ENCODE measurements around the gene PPT2.
"Not testable (repeated sequence)": the region's sequence is repeated elsewhere in the genome, so short reads cannot be mapped to it uniquely, and the experiment has no call there.

The PPT2 gene

DNA sequence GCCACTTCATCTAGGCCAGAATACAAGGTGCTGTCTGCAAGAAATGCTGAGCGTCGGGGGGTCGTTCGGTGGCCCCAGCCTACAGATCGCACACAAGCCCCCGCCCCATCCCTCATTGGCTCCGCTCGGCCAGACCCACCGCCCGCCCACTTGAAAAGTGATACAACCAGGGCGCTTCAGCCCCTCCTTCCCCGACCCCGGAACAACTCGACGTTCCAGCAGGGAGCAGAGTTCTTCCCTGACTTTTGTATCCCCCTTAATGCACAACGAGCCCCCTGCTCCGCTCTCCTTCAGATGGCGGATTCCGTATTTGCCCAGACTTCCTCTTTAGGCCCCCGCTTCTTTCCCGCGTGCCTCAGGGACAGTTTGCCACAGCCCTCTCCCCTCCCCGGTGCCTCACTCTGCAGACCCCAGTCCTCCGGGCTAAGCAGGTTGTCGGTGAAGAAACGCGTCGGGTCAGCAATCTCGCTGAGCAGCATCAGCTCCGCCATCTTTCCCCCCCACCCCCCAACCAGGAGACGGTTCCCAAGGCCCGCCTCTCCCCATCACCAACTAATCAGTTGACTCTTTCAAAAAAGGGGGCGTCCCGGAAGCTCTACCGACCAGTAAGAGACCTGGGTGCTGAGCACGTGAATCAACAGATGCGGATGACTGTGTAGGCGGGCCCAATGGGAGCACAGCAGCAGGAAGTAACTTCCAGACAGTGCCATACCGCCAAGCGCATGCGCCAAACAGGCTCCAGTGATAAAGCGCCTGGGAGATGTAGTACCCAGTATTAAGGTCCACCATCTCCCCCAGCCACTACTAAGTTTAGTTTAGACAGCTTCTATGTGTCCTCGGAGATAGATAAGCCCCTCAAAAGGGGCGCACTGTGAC, 26.0 kb upstream of the PPT2 start, which contains the start of gene ATF6B:
ATF6B (minus strand) TSS at position 530 of the 876 bp plus-strand sequence; CDS start at position 491, 39 bp downstream.
- peak; percentile 89 for FAIRE-seq

DNA sequence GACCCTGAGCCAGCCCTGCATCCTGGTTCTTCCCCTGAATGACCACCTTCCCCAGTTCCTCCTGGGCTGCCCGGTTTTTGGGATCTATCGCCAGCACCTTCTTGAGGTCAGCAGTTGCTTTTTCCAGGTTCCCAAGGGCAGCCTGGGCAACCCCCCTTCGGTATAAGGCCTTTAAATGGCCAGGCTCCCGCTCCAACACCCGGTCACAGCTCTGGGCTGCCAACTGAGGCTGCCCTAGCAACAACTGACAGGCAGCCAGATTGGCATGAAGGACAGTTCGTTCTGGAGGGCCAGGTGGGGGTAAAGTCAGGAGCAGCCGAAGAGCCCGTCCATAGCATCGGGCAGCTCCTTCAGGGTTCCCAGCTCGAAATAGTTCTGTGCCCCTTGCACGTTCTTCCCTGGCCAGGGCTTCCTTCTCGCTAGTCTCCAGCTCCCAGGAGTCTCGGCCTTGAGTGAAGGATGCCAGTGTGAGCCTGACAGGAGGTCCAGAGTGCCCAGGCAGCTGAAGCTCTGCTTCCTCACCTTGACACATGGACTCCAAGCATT, 25.1 kb upstream of the PPT2 start:
- no peak for FAIRE-seq

DNA sequence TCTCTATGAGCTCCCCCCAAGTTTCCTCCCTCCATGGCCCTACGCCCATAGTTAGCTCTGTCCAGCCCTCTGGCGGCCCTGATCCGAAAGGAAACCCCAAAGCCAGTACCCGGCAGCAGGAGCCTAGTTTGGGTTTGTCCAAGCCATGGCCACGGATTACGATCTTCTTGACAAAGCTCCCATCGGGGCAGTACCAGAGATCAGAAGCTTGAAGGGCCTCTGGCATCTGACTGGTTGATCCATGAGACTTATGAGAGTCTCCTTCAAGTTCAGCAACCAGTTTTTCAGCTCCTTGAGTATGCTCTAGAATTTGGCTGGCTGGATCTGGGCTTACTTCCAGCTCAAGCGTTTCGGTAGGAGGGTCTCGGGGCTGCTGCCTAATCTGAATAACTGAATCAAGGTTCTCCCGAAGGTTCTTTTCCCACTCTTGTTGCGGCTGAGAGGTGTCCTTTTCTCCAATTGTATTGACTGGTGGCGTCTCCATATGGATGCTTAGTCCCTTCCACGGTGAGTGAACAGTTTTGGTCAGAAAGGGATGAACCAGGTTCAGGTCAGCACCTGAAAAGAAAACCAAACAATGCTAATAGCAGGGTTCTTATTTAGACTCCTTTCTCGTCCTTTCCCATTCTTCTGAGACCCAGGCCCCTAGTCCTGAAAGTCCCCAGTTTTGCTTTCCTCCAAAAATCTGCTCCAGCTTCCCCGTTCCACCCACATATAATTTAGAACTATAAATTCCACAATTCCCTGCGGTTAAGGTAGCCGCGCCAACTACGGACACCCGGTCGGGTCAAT, 24.4 kb upstream of the PPT2 start:
- no peak for FAIRE-seq

DNA sequence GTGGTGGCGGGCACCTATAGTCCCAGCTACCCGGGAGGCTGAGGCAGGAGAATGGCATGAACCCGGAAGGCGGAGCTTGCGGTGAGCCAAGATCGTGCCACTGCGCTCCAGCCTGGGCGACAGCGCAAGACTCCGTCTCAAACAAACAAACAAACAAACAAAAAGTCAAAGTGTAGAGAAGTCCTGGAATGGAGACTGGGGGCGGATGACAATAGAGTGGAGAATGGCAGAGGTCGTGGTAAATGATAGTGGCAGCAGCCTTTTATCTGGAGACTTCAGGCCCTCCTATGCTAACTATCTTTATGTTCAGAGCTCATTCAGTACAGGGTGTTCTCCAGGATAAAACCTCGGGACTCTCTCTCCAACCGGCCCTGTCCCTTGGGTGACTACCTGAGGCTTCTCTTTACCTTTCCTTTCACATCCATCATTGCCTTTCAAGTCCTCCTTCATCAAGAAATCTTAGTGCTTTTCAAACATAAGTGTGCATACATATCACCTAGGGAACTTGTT, 22.4 kb upstream of the PPT2 start:
- no peak for FAIRE-seq

DNA sequence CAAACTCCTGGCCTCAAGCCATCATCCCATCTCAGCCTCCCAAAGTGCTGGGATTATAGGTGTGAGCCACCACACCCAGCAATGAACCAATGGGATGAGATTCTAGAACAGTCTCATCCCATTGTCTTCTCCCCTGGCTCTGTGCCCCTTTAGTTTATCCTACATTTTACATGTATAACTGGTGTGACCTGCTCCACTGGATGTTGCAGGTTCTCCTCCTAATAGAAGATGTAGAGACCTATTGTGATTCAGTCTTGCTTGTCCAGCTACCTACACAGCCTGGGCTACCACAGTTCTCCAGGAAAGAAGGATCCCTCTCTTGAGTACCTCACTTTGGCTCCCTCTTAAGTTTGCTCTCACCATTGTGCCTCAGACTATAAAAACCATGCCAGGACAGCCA, 21.8 kb upstream of the PPT2 start:
- no peak for FAIRE-seq

DNA sequence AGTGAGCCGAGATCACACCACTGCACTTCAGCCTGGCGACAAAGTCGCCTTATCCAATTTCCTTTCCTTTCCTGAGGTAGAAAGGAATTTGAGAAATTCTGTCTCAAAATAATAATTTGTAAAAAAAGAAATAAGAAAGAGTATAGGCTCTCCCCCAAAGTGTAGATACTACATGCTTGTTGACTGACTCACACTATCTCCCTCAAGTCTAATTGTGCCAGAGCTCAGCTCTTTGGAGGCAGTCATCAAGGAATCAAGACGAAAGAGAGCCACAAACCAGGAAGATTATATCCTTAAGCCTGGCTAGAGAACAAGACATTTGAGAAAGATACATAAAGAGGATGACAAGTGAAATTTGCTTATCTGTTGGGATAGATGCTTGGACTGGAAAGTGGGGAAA, 20.2 kb upstream of the PPT2 start:
- no peak for FAIRE-seq

DNA sequence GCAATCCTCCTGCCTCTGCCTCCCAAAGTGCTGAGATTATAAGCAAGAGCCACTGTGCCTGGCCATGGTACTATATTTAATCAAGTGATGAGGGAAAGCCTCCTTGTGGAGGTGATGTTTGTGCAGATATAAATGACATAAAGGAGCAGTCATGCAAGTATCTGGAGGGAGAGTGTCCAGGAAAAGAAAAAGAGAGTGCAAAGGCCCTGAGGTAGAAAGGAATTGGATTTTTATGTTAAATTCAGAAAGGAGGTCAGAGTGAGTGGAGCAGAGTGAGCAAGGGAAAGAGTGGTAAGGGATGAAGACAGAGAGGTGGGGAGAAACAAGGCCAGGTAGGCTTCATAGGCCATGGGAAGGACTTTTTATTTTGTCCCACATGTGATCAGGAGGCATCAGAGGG, 16.5 kb upstream of the PPT2 start:
- FAIRE-seq: no peak

DNA sequence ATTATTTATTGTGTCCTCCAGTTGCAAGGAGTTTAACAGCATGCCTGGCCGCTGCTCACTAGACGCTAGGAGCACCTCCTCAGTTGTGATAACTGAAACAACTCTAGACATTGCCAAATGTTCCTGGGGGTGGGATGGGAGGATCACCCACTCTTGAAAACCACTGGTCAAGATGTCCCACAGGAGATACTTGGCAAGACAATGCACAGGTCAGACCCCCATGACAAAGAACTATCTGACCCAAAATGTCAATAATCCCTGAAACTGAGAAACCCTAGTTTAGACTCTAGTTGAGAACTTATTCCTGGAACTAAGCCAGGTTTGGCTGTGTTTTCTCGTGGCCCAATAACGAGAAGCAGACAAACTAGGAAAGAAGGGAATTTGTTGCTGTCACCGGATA, 14.4 kb upstream of the PPT2 start:
- FAIRE-seq: no peak

DNA sequence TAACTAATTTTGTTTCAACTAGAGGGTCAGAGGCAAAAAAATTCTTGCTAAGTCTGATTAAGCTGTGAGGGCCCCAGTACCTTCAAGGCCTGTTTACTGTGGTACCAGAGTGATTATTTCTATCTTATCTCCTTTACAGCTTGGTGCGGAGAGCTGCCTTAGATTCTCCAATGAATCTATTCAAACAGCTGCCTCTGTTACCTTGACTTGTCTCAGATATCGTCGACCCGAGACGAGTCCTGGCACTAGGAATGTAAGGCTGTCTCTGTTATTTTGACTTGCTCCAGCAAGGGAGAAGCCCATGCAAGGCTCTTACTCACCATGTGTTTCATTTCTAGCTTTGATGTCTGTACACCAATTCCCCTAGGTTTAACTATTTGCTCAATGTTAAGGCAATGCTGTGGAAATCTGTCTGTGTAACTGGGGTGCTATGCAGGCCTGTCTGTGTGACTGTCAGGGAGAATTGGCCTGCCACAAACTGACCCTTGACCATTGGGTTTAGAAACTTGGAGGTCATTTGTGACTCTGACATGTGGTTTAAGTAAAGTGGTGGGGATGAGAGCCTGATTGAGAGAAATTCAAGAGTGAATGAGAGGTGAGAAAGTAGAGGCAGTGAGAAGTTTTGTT, 13.4 kb upstream of the PPT2 start:
- FAIRE-seq: no peak

DNA sequence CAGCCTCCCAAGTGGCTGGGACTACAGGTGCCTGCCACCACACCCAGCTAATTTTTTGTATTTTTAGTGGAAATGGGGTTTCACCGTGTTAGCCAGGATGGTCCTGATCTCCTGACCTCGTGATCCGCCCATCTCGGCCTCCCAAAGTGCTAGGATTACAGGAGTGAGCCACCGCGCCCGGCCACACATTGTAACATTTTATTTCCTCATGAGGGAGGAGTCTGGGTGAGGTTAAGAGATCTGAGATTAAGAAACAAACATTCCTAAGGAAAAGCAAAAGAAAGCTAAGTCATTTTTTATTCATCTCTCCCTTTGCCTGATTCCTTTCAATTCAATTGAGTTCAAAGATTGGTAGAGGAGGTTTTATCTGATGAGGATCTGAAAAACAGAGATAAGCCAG, 9.7 kb upstream of the PPT2 start:
- FAIRE-seq: not testable (repeated sequence)

DNA sequence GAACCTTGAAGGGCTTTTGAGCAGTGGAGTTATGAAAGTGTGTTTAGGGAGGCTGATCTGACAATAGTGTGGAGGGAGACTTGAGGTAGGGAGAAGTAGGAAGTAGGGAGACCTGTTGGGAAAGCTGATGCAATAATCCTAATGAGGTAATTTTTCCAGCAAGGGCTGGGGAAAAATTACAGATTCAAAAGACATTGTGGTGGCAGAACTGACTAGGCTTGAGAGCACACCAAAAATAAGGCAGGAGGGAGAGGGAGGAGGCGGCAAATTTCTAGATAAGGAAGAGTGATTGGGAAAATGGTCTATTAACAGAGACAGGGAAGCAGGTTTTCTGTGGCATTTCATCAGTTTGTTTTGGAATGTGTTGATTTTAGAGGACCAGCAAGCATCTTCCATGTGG, 7.7 kb upstream of the PPT2 start:
- FAIRE-seq: no peak

DNA sequence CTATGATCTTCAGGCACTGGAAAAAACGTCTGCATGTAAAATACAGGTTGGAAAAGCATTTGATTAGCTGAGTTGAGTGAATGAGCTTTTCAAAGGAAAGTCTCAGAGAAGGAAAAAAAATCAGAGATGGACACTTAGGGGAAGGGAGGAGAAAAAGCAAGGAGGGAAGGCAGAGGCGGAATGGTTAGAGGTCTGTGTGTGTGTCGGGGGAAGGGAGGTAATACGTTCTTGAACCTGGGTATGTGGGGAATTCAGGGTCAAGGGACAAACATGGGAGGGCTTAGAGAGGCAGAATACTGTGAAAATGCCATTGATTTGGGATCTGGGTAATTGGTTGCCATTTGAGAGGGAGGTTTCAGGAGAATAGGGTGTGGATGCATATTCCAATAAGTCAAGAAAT, 7.3 kb upstream of the PPT2 start:
- FAIRE-seq: no peak

DNA sequence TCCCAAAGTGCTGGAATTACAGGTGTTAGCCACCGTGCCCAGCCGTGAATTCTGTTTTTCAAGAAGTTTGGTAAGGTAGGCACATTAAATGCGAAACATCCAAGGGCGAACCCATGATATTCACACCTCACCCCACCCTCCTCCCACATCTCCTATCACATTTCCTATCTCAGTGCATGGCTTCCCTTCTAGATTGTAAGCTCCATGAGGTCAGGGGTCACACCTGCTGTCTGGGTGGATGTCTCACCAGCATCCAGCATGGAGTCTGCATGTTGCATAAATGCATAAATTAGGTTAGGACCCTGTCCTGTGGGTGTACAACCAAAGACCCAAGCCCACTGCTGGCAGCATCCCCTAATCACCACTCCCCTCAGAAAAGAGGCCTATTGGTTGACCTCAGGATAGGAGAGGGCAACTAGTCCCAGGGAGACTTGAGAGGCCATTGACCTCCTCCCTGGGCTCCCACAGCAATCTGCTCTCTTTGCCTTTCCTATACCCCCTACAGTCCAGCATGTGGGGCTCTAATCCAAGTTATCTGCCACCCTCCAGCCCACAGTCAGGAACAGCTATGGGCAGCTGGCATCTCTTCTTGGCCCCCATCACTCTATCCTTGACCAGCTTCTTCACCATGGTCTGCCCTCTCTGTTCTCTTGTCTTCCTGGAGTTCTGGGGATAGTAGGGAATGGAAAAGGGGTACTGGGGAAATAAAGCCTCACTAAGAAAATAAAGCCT, 6.4 kb upstream of the PPT2 start:
- FAIRE-seq: no peak

DNA sequence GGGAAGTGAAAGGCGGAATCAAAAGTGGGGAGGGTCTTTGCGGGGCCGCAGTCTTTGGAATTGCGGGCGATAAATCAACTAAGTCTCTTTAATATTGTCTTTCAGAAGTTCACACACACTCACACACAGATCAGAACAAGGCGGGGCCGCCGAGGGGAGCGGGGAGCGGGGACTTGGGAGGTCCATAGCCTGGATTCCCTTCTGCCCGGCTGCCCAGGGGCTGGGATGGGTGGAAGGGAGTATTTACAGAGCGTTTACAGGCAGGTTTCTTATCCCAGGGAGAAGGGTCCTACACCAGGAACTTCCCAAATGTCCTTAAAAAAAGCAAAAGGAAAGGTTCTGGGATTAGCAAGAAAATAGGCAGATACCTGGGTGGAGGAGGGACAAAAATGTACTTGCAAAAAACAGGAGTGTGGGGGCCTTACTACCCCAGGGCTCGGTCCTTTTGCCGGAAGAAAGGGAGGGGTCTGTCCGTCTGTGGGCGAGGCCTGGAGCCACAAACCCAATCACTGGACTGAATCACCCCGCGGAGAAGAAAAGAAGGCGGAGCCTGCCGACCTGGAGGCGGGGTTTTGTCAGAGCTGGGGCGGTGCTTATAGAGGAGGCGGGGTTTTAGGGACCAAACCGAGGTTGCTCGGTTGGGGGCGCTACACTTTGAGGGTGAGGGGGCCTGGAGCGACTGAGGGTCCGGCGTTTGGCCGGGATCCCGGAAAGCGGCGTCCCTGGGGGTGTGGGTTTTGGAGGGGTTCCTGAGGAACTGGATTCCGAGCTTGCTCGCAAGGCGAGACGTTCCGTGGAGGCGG, 5.5 kb upstream of the PPT2 start:
- no peak for FAIRE-seq

DNA sequence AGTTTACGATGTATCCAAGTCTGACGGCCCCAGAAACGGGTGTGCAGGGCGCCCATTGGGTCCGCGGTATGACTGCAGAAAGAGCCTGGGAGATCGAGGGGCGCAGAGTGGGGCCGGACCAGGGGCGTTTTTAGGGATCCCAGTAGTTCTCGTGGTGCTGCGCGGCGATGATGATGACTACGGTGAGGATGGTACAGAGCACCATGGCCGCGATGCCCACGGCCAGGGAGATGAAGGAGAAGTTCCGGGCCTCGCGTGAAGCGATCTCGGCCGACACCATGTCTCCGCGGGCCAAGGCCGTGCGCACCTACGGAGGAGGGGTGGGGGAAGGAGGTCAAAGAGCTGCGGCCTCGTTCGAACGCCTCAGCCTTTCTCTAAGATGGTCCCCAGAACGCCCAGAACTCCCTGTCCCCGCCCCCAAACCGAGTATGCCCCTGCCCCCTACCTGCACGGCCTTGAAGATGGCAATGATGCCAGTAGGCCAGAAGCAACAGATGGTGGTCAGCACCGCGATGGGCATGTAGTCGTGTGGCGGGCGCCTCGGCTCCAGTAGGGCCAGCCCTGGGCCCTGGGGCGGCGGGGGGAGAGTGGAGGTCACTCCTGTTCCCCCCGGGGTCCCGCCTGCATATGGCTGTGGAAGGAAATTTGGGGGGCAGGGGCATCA, 4.7 kb upstream of the PPT2 start:
- FAIRE-seq: no peak

DNA sequence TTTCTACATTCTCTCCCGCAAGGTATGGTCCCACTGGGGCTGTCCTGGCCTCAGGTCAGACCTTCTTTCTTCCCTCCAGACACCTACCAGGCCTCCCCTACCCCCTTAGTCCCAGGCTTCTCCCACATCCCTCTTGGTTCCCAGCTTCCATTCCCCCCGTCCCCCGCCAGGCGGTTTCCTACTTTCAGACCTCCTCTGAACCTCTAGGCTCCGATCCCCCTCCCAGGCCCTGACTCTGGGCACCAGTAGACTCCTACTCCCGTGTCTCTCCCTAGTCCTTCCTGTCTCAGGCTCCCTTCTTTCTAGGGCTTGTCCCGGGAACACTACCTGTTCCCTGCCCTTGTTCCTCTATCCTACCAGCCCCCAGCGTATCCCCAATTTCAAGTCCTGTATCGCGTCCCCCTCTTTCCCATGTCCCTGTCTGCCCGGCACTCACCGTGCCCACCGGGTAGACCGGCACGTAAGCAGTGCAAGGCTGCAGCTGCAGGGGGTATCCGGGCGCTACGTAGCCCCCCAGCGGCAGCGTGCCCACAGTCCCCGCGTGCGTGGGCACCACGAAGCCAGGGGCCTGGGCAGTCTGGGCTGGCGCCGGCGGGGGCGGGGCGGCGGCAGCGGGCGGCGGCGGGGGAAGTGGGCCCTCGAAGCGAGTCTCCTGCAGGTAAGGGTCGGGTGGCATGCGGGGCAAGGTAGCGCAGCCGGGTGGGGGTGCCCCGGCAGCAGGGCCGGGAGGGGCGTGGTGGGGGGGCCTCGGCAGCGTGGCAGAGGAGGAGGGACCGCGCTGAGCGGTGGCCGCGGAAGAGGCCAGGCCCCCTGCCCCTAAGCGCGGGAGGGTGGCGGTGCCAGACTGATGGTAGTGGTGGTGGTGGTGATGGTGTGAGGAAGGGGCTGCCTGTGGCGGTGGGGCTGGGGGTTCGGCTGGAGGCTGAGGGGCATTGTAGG, 3.7 kb upstream of the PPT2 start:
- no peak for FAIRE-seq

DNA sequence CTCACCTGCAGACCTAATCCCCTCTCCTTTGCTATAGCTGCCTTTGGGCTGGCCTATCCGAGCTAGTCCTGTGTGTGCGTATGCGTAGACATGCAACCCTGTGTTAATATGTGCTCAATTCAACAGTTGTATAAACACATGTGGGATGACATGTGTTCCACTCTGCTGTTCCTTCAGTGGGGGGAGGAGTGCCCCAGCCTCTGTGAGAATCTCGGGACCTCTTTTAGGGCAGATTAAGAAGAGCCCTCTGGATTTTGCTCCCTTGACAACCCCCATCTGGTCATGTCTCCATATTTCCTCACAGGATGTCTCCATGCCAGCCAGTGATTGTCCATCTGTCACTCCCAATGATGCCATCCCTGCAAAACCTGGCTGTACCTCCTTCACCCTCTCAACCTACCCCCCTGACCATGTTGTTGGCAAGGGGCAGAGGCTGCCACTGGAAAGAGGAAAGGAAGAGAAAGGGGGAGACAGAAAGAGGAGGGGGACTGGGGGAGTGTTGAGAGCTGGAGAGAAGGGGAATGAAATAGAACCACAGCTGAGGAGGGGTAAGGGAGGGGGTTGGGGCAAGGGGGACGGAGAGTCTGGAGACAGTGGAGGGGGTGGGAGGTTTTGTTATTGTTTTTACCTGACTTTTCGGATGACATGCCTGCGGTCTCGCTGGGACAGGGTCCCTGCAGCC, 2.6 kb upstream of the PPT2 start:
- no peak for FAIRE-seq

DNA sequence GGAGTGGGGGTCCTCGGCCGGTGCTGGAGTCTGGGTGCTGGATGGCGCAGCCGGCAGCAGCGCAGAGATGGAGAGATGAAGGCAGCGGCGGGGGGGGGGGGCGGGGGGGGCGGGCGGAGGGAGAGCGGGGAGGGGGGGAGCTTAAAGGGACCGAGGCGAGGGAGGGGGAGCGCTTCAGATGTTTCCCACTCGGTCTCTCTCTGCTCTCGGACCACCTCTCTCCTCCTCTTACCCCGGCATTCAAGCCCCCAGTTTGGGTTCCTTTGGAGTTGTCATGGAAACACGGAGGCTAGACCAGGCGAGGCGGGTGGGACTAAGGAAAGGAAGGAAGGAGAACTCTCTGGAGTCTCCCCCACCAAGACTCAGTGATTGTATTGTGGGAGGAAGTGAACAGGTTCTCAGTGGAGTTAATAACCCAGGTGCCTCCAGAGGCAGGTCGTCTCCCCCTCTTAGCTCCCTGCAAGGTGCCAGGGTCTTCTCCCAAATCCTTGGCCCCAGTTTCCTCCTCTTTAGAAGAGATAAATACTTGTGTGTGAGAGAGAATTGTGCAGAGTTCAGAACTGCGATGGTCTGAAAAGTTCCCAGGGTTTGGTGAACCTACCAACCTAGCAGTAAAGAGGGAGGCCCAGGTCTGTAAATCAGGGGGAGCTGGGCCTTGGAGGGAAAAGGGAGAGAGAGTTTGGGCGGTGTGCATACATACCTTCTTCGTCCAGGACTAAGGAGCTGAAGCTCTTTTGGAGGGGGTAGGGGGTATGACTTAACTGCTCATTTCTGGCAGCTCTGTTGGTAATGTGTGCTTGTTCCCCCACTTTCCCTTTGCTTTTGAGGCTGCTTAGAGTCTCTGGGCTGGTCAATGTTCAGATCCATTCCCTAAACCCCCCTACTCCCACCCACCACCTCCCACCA, 1.8 kb upstream of the PPT2 start, which contains the start of gene PRRT1:
PRRT1 (minus strand) TSS at position 77 of the 906 bp plus-strand sequence. CDS start 112 bp downstream, outside the sequence.
- FAIRE-seq: no peak

All from TTC549 (cell line).